Left lung (tissue), 10 donors: ENCODE results near the gene GLIS2. TPM values are rescaled to one million over a fixed set of nuclear protein-coding genes. Genes with fewer than 3 reads are reported as not detected.

Source experiments
- ATAC-seq: fragments of 200-7000 bp; cut with Tn5 transposase; one replicate; pipeline ENCODE4 v1.9.1; 2020; ENCODE audit warnings: moderate library complexity
- DNase-seq, 4 donors: peaks; one replicate each; pipeline ENCODE4 v3.0.0-alpha.2; 2013 to 2020
- H3K27ac ChIP-seq, 2 donors: fragments of 200-600 bp; sonication (generic) in 1 of 2; one replicate each; pipeline versions ENCODE4 v1.5.0 to v1.8.0; 2020 to 2021
- H3K27me3 ChIP-seq, 2 donors: fragments of 200-600 bp; sonication (generic) in 1 of 2; one replicate each; pipeline versions ENCODE4 v1.5.0 to v1.8.0; 2020 to 2021
- H3K36me3 ChIP-seq, 2 donors: fragments of 200-600 bp; sonication (generic) in 1 of 2; one replicate each; pipeline versions ENCODE4 v1.5.0 to v1.8.0; 2020 to 2021
- H3K4me1 ChIP-seq, 2 donors: fragments of 200-600 bp; one replicate each; pipeline ENCODE4 v1.8.0; 2021
- H3K4me3 ChIP-seq, 2 donors: fragments of 200-600 bp; sonication (generic) in 1 of 2; one replicate each; pipeline versions ENCODE4 v1.5.0 to v1.8.0; 2020 to 2021; ENCODE audit warnings: mild to moderate bottlenecking in 1 of 2
- H3K9me3 ChIP-seq, 2 donors: fragments of 200-600 bp; sonication (generic) in 1 of 2; one replicate each; pipeline versions ENCODE4 v1.5.0 to v1.8.0; 2020 to 2021
- intact Hi-C, 2 donors: fragments of 100-400 bp; cut with DNase I; formaldehyde crosslinking; loops; one replicate each; pipeline versions ENCODE4 v1.11.2 to v1.14.2; 2022
- polyA plus RNA-seq, 6 donors: library from polyadenylated mRNA; unstranded; fragments of 120-200 nt; gene quantifications; one replicate each; pipeline ENCODE4 v1.2.1, GENCODE V29; 2013; ENCODE audit not compliant: insufficient read length in 6 of 6
- total RNA-seq, 2 donors: library from RNA; stranded (reverse); fragmentation: NEBNext Ultra II Directional; extraction: Animal tissue kit (Norgen Biotek cat#: 25700); gene quantifications; one replicate each; pipeline ENCODE4 v1.2.1, GENCODE V29; 2021
- TF ChIP-seq, protein P1 (sequence below), 2 donors: fragments of 200-600 bp; sonication (generic) in 1 of 2; IDR thresholded peaks; one replicate each; pipeline versions ENCODE4 v1.5.0 to v1.8.0; 2021; ENCODE audit warnings: antibody characterized with exemption in 2 of 2
- donor health status: DM: no; HTN: yes; CAD: no.
- donor health status: DM: no; HTN: no; CAD: no.

Gene GLIS2
- total and polyA plus RNA-seq, 8 donors, result 17.2 to 31.0 (median 25.3) TPM

DNA sequence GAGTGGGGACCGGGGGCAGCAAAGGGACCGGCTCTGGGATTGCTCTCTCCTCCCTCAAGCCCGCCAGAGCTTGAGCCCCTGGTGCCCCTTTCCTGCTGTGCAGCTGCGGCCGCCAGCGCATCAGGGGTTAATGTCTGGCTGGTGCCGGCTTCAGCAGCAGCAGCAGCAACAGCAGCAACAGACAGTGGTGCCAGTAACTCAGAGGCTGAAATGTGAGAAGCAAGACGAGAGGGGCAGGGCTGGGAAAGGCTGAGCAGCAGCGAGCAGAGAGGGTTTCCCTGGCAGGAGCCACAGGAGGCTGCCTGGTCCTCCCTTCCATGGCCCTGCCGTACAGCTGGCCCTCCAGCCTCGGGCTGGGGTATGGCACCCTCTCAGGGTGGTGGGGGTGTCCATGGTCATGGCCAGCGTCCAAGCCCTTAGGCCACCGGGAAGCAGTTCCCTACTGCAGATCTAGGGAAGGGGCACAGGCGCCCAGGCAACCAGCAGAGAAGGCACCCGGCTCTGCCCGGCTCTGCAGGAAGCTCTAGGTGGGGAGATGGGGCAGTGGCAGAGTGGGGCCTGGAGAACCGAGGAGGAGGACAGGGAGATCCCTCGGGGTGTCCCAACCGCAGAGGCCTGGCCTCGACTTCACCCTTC, 21.9 kb upstream of the GLIS2 start:
- TF ChIP-seq, protein P1, sequence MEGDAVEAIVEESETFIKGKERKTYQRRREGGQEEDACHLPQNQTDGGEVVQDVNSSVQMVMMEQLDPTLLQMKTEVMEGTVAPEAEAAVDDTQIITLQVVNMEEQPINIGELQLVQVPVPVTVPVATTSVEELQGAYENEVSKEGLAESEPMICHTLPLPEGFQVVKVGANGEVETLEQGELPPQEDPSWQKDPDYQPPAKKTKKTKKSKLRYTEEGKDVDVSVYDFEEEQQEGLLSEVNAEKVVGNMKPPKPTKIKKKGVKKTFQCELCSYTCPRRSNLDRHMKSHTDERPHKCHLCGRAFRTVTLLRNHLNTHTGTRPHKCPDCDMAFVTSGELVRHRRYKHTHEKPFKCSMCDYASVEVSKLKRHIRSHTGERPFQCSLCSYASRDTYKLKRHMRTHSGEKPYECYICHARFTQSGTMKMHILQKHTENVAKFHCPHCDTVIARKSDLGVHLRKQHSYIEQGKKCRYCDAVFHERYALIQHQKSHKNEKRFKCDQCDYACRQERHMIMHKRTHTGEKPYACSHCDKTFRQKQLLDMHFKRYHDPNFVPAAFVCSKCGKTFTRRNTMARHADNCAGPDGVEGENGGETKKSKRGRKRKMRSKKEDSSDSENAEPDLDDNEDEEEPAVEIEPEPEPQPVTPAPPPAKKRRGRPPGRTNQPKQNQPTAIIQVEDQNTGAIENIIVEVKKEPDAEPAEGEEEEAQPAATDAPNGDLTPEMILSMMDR (IDR thresholded peaks at IDR 0.05), result no peak
- Histone ChIP-seq H3K27me3 (peaks cover 0 to 12% of the 10 kb centered on the region in 2 donors), H3K9me3 (no peaks in the 10 kb centered on the region), H3K27ac (peak overlapping the region; percentile 24 to 63), H3K4me1 (peaks cover 20 to 31% of the 10 kb centered on the region in 2 donors), H3K36me3 (no peaks in the 10 kb centered on the region), H3K4me3 (no peak overlapping the region)
- DNase-seq, result peak in 3 of 4 donors; percentile 65 to 92 (median 79)
- intact Hi-C loops, result no loop called here
- peak; percentile 73 for ATAC-seq

DNA sequence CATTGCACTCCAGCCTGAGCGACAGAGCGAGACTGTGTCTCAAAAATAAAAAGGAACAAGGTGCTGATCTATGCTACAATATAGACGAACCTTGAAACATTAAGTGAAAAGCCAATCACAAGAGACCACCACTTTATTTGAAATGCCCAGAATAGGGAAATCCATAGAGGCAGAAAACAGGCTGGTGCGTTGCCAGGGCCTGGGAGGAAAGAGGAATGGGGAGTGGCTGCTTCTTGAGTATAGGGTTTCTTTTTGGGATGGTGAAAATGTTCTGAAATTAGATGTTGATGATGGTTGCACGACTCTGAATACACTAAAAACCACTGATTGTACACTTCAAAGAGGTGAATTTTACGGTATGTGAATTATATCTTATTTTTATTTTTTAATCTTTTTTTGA, 20.3 kb upstream of the GLIS2 start:
- Histone ChIP-seq H3K4me1 (peaks cover 29 to 36% of the 10 kb centered on the region in 2 donors), H3K9me3 (no peaks in the 10 kb centered on the region), H3K4me3 (no peak overlapping the region), H3K36me3 (no peaks in the 10 kb centered on the region), H3K27me3 (peaks cover 0 to 12% of the 10 kb centered on the region in 2 donors), H3K27ac (no peak overlapping the region)
- TF ChIP-seq, protein P1 (IDR thresholded peaks at IDR 0.05), result no peak
- intact Hi-C loops, result no loop called here
- ATAC-seq, result no peak
- DNase-seq, result no peak

DNA sequence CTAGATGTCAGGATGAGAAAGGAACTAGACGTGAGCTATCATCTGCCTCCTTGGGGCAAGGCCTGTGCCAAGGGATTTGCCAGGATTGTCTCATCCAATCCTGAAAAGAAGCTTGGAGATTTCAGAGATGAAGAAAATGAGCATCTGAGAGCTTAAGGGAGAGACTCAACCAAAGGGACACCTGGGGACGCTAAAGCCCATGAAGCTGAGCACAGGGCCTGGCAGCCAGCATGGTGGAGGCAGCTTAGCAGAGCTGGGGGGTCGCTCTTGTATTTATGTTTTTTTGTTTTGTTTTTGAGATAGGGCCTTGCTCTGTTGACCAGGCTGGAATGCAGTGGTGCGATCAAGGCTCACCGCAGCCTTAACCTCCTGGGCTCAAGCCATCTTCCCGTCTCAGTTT, 18.4 kb upstream of the GLIS2 start:
- ATAC-seq (no peak), DNase-seq (no peak)
- peaks cover 29 to 33% of the 10 kb centered on the region in 2 donors for H3K4me1 ChIP-seq
- H3K9me3 ChIP-seq, result no peaks in the 10 kb centered on the region
- peaks cover 0 to 12% of the 10 kb centered on the region in 2 donors for H3K27me3 ChIP-seq
- intact Hi-C loops, result no loop called here
- TF ChIP-seq, protein P1 (IDR thresholded peaks at IDR 0.05), result no peak
- no peak overlapping the region for H3K4me3 ChIP-seq
- peaks cover 0 to 8% of the 10 kb centered on the region in 2 donors for H3K36me3 ChIP-seq
- H3K27ac ChIP-seq, result no peak overlapping the region

DNA sequence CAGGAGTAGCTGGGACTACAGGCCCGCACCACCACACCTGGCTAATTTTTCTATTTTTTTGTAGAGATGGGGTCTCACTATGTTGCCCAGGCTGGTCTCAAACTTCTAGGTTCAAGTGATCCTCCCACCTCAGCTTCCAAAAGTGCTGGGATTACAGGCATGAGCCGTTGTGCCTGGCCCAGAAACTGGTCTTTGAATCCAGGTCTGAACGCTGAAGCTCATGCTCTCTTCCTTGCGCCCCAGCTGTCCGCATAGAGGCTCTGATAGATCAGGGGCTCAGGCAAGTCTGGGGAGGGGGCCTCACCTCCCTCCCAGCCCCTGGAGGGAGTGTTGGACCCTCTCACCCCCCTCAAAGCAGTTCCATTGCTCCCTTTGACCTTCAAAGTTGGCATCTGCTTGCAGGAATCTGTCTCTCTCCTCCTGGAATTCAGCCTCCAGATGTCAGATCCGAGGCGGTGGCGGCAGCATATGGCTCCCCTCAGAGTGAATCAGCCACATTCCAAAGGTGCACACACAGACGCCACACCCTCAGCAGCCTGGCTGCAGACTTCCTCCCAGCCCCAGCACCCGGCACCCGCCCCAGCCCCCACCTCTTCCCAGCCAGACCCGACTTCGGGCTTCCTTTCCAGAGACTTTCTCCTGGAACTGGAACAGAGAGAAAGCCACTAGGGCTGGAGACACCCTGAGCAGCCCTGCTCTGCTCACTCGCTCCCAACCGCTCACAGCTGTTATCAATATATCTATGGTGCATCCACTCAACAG, 16.9 kb upstream of the GLIS2 start:
- no peak overlapping the region for H3K4me3 ChIP-seq
- TF ChIP-seq, protein P1 (IDR thresholded peaks at IDR 0.05), result no peak

DNA sequence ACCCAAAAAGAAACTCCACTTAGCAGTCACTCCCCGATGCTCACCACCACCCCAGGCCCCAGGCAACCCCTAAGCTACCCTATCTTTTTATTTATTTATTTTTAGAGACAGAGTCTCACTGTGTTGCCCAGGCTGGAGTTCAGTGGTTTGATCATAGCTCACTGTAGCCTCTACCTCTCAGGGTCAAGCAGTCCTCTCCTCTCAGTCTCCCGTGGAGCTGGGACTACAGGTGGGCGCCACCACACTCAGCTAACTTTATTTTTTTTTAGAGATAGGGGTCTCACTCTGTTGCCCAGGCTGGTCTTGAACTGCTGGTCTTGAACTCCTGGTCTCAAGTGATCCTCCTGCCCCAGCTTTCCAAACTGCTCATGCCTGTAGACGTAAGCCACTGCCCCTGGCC, 14.7 kb upstream of the GLIS2 start:
- Histone ChIP-seq H3K27me3 (no peaks in the 10 kb centered on the region), H3K27ac (no peak overlapping the region), H3K9me3 (no peaks in the 10 kb centered on the region), H3K36me3 (peaks cover 0 to 16% of the 10 kb centered on the region in 2 donors), H3K4me1 (peaks cover 15 to 28% of the 10 kb centered on the region in 2 donors), H3K4me3 (no peak overlapping the region)
- intact Hi-C loops, result no loop called here
- TF ChIP-seq, protein P1 (IDR thresholded peaks at IDR 0.05), result no peak
- DNase-seq, result no peak
- no peak for ATAC-seq

More for the DNA sequence above, 16.9 kb upstream of the GLIS2 start:
- Histone ChIP-seq H3K9me3 (no peaks in the 10 kb centered on the region), H3K27ac (peak overlapping the region; percentile 80 to 83), H3K4me1 (peaks cover 19 to 26% of the 10 kb centered on the region in 2 donors), H3K36me3 (peaks cover 0 to 16% of the 10 kb centered on the region in 2 donors), H3K27me3 (peaks cover 0 to 5% of the 10 kb centered on the region in 2 donors)
- peak in 3 of 4 donors; percentile 68 to 92 (median 86) for DNase-seq
- peak; percentile 99 for ATAC-seq
- intact Hi-C loops, result no loop called here
